Fibroblast of skin of back (primary cell): ENCODE measurements around the gene UQCRC1.

Experiments used
- DNase-seq: peaks from one replicate; pipeline ENCODE4 v3.0.0-alpha.2; 2013

UQCRC1 gene

DNA sequence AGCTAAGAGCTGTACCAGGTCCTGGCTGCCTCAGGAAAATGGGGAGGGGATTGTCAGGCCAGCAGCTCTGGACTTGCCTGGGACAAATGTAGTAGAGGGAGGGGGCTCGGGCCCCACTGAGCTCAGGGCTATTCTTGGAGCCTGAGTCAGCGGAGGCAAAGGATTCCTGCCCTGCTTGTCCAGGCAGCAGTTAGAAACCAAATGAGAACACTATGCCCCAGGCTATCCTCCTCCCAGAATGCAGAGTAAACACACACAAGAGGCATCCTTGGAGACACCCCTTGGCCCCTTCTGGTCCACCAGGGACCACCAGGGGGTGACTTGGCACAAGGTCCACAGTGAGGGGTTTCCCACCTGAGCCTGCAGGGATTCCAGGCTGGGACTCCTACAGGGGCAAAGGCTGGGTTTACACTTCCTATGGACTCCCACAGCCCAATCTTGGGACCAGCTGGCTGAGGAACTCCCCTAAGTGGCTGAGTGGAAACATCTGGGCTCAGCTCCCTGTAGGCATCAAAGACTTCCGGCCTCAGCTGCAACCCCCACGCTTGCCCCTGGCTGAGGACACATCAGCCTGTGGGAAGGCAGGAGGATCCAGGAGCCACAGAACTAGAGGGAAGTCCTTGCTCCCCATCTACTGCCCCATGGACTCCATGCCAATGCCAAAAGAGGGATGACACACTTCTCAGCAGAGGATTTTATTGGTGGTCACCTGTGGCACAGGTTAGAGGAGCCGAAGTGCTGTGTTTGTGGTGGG, 10.9 kb downstream of the UQCRC1 start:
- DNase-seq, result peak; percentile 97

- no peak for DNase-seq
Observed at GRCh38 chr3:48597408-48597800, 12.0 kb downstream of the UQCRC1 start.

DNA sequence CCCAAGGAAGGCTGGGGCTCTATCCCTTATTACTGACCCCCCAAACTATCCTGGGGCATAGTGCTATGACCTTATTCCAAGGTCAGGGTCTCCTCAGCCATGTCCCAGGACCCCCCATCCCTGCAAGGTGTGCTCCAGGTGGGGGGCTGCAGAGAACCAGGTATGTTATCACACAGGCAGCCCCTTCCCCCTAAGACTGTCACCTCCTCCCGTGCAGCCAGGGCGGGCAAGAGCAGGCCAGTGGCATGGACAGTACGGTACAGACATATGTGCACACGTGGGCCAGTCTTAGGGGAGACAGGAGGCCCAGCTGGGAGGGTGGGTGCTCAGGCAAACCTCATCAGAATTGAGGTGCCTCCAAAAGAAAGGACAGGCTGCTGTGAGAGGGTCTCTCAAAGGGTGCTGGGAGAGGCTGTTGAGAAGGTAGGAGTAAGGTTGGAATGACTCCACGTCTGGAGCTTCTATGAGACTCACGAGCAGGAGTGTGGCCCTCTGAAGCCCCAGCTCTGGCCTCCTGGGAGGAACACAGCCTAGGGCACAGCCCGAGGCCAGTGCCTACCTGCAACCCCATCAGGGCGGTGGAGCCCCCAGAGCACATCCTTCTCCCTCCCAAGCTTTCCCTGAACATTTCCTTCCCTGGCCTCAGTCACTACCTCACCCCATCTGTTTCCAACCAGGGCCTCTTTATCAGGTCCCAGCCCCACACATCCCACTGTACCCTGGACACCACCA, 12.6 kb downstream of the UQCRC1 start:
- DNase-seq, result no peak

DNA sequence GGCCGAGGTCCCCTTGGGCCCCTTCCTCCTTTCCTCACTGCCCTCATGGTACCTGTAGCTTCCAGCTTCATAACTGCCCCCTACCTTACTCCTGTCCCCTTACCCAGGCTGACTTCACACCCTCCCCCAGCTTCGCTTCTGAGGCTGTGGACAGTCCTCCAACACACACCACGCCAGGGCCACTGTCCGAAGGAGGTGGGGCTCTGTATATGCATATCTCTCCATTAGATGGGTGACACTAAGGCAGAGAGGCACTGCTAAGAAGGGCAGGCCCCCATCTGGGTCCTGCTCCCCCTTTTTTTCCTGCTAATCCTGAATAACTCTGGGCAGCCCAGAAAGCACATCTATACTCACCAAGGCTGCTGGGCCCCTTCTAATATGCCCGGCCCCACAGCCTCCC, 13.3 kb downstream of the UQCRC1 start:
- no peak for DNase-seq

GRCh38 chr3:48595526-48596121, 13.8 kb downstream of the UQCRC1 start:
- DNase-seq, result peak; percentile 97

DNA sequence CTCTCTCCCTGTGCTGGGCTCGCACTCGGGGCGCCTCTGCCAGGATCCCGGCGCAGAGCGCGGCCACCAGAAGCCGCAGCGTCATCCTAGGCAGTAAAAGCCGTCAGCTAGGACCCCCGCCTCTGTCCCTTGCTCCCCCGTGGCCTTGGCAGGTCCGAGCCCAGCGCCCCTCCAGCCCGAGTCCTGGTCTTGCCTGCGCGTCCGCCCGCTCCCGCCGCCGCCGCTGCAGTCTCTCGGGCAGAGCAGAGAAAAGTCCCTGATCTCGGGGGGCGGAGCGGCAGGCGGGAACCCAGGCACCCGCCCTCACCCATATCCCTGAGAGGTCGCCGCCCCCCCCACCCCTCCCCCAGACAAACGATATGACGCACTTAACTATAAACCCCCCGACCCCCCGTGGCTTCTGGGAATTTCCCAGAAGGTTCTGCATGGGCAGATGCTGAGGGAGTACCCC, 14.3 kb downstream of the UQCRC1 start, which contains the start of gene COL7A1:
COL7A1 (minus strand) TSS at position 255 of the 451 bp plus-strand sequence; CDS start at position 85, 170 bp downstream.
- no peak for DNase-seq

- peak; percentile 45 for DNase-seq
Observed at GRCh38 chr3:48594417-48595049, 14.9 kb downstream of the UQCRC1 start.

GRCh38 chr3:48593337-48593736, 16.1 kb downstream of the UQCRC1 start:
- no peak for DNase-seq

DNA sequence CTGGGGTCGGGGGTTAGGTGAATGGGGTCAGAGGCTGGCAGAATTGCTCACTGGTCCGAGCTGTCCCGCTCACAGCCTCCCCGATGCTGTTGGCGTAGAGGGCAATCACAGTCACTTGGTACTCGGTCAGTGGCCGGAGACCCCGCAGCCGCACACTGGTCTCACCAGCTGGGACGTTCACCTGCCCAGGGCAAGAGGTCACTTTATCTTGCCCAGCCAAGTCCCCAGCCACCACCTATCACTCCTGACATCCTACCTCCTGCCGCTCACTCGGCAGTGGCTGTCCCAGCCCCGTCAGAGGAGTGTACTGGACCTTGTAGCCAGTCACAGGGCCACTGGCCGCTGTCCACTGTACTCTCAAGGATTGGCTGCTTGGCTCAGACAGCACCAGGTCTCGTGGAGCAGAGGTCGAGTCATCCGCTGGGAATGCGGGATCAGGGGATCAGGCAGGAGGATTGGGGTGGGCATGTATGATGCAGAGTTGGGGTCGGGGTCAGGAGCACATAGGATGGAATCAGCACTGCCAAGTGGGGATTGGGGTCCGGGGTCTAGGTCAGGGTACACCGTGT, 16.8 kb downstream of the UQCRC1 start:
- DNase-seq, result peak; percentile 21

GRCh38 chr3:48591886-48592518, 17.4 kb downstream of the UQCRC1 start:
- no peak for DNase-seq

- no peak for DNase-seq
Observed at GRCh38 chr3:48591436-48591835, 18.0 kb downstream of the UQCRC1 start.

DNA sequence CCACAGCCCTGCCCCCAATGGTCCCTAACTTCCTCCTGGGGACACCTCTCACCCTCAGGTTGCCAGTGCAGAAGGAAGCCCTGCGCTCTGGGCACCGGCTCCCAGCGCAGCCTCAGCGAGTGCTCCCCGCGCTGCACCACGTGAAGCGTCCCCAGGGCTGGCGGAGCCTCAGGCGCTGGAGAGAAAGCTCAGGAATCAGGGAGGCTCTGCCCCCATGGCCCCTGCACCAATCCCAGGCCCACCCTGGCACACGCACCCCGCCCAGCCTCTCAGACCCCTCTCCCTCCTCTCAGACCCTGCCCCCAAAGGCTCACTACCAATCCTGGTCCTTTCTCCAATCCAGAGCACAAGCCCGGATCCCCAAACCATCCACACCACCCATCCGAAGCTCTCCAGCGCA, 21.2 kb downstream of the UQCRC1 start:
- no peak for DNase-seq

- no peak for DNase-seq
Observed at GRCh38 chr3:48587686-48588085, 21.8 kb downstream of the UQCRC1 start.

DNA sequence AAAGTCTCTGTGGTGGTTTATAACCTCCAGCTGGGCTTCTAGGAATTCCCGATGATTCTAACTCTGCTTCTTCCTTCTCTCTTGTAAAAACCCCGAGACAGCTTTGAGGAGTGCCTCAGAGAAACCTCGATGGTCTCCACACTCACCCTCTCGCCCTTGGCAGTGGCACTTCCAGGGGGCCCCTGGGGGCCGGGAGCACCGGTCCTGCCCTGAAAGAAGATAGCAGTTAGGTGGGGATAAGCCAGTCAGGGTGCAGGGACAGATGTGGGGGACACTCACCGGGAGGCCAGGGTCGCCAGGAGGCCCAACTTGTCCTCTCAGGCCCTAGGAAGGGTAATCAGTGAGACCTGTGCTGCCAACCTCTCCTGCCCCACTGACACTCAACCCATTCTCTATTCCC, 24.0 kb downstream of the UQCRC1 start:
- no peak for DNase-seq

- DNase-seq, result no peak
Observed at GRCh38 chr3:48584836-48585235, 24.6 kb downstream of the UQCRC1 start.

GRCh38 chr3:48581621-48582481, 27.6 kb downstream of the UQCRC1 start:
- no peak for DNase-seq

GRCh38 chr3:48576647-48577046, 32.8 kb downstream of the UQCRC1 start:
- no peak for DNase-seq

- no peak for DNase-seq
Observed at GRCh38 chr3:48575366-48575765, 34.1 kb downstream of the UQCRC1 start.

GRCh38 chr3:48573973-48574585, 35.4 kb downstream of the UQCRC1 start:
- no peak for DNase-seq

DNA sequence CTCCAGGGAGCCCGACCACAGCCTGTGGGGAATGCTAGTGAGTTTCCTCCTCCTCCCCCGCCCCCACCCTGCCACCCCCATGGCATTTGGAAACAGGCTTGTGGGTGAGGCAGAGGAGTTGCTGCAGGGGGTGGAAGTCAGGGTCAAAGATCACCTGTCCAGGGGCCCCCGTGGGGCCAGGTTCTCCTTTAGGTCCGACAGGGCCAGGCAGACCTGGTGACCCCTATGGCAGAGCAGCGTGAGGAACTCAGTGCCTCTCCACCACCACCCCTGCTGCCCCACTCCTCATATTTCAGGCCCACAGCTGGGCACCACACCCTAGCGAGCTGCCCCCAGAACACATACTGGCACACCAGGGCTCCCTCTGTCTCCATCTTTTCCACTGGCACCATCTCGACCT, 36.9 kb downstream of the UQCRC1 start:
- DNase-seq, result no peak

GRCh38 chr3:48571938-48572337, 37.5 kb downstream of the UQCRC1 start:
- no peak for DNase-seq
